ENCODE data around the gene DOCK4.

DOCK4 gene

GRCh38 chr7:111711426-111712065 is 494.7 kb downstream of the DOCK4 start:
- DNase-seq (ENCODE audit: low spot score): no peak

- no peak for DNase-seq (ENCODE audit: low spot score)
These were observed 495.3 kb downstream of the DOCK4 start for GRCh38 chr7:111710839-111711380.

- no peak for DNase-seq (ENCODE audit: low spot score)
These were observed 498.1 kb downstream of the DOCK4 start for GRCh38 chr7:111708072-111708471.

- DNase-seq (ENCODE audit: low spot score): no peak
These were observed 500.4 kb downstream of the DOCK4 start for GRCh38 chr7:111705807-111706206.

GRCh38 chr7:111697771-111698170 is 508.4 kb downstream of the DOCK4 start:
- DNase-seq (ENCODE audit: low spot score): no peak

- DNase-seq (ENCODE audit: low spot score): no peak
These were observed 511.8 kb downstream of the DOCK4 start for GRCh38 chr7:111694376-111694775.

- DNase-seq (ENCODE audit: low spot score): no peak
These were observed 515.7 kb downstream of the DOCK4 start for GRCh38 chr7:111690364-111691111.

- DNase-seq (ENCODE audit: low spot score): no peak
These were observed 520.9 kb downstream of the DOCK4 start for GRCh38 chr7:111685349-111685748.

GRCh38 chr7:111682588-111683340 is 523.4 kb downstream of the DOCK4 start:
- no peak for DNase-seq (ENCODE audit: low spot score)

GRCh38 chr7:111681242-111681641 is 525.0 kb downstream of the DOCK4 start:
- no peak for DNase-seq (ENCODE audit: low spot score)

- DNase-seq (ENCODE audit: low spot score): no peak
These were observed 527.2 kb downstream of the DOCK4 start for GRCh38 chr7:111678986-111679385.

GRCh38 chr7:111678281-111678680 is 527.9 kb downstream of the DOCK4 start:
- no peak for DNase-seq (ENCODE audit: low spot score)

- DNase-seq (ENCODE audit: low spot score): no peak
These were observed 528.4 kb downstream of the DOCK4 start for GRCh38 chr7:111677848-111678247.

GRCh38 chr7:111676811-111677210 is 529.4 kb downstream of the DOCK4 start:
- no peak for DNase-seq (ENCODE audit: low spot score)
